Liver (tissue), 9 donors: ENCODE data around the gene PLEKHH2. TPM values are rescaled to one million over a fixed set of nuclear protein-coding genes. Genes with fewer than 3 reads are reported as not detected.
A peak's percentile ranks its signal among the peaks of the same experiment; 100 is the strongest.

ENCODE experiments used
- DNase-seq: peaks from one replicate; pipeline ENCODE4 v3.0.0-alpha.2; 2017; ENCODE audit warnings: low spot score
- H3K27ac ChIP-seq, 2 donors: one replicate each; pipeline ENCODE4 v1.7.0; 2013; ENCODE audit warnings: inconsistent platforms in 2 of 2, low read length in 2 of 2, control low read depth in 1 of 2, low read depth in 1 of 2, mild to moderate bottlenecking in 1 of 2
- H3K27me3 ChIP-seq, 4 donors: one replicate each; pipeline versions ENCODE4 v1.6.1 to v1.7.0; 2013; ENCODE audit warnings: low read length in 3 of 4, inconsistent platforms in 1 of 4, mild to moderate bottlenecking in 1 of 4, moderate library complexity in 1 of 4; ENCODE audit not compliant: control insufficient read depth in 4 of 4, insufficient read depth in 4 of 4
- H3K36me3 ChIP-seq, 4 donors: one replicate each; pipeline versions ENCODE4 v1.6.1 to v1.7.0; 2013; ENCODE audit warnings: low read length in 3 of 4, mild to moderate bottlenecking in 3 of 4, low read depth in 1 of 4, moderate library complexity in 1 of 4; ENCODE audit not compliant: control insufficient read depth in 4 of 4, insufficient read depth in 3 of 4
- H3K4me1 ChIP-seq, 4 donors: one replicate each; pipeline versions ENCODE4 v1.6.1 to v1.7.0; 2013; ENCODE audit warnings: low read length in 3 of 4, mild to moderate bottlenecking in 3 of 4, moderate library complexity in 1 of 4; ENCODE audit not compliant: control insufficient read depth in 4 of 4, insufficient read depth in 4 of 4
- H3K4me3 ChIP-seq, 3 donors: one replicate each; pipeline versions ENCODE4 v1.6.1 to v1.7.0; 2013; ENCODE audit warnings: low read length in 3 of 3, control low read depth in 1 of 3, low read depth in 1 of 3, mild to moderate bottlenecking in 1 of 3
- H3K9ac ChIP-seq, 2 donors: one replicate each; pipeline ENCODE4 v1.7.0; 2013; ENCODE audit warnings: low read length in 2 of 2, mild to moderate bottlenecking in 2 of 2, moderate library complexity in 2 of 2, control low read depth in 1 of 2, low read depth in 1 of 2
- H3K9me3 ChIP-seq, 4 donors: one replicate each; pipeline versions ENCODE4 v1.6.1 to v1.7.0; 2013; ENCODE audit warnings: low read length in 3 of 4; ENCODE audit not compliant: control insufficient read depth in 4 of 4
- CTCF ChIP-seq: fragments of 150-350 bp; IDR thresholded peaks from 2 replicates; pipeline ENCODE4 v1.5.1; 2017; ENCODE audit warnings: improper control_type of control experiment, low read depth, low read length; ENCODE audit not compliant: missing input control
- HNF4G ChIP-seq: IDR thresholded peaks from 2 replicates; pipeline ENCODE4 v1.6.1; 2016; ENCODE audit warnings: antibody characterized with exemption
- JUND ChIP-seq, 2 donors: IDR thresholded peaks; 2 replicates each; pipeline ENCODE4 v1.6.1; 2016; ENCODE audit warnings: antibody characterized with exemption in 2 of 2
- MAX ChIP-seq: IDR thresholded peaks from 2 replicates; pipeline ENCODE4 v1.6.1; 2016; ENCODE audit warnings: antibody characterized with exemption
- NR2F2 ChIP-seq: IDR thresholded peaks from 2 replicates; pipeline ENCODE4 v1.6.1; 2016; ENCODE audit warnings: antibody characterized with exemption
- RAD21 ChIP-seq, 2 donors: IDR thresholded peaks; 2 replicates each; pipeline ENCODE4 v1.6.1; 2016; ENCODE audit warnings: antibody characterized with exemption in 2 of 2, mild to moderate bottlenecking in 2 of 2
- REST ChIP-seq: IDR thresholded peaks from 2 replicates; pipeline ENCODE4 v1.6.1; 2016; ENCODE audit warnings: antibody characterized with exemption, mild to moderate bottlenecking
- TAF1 ChIP-seq: conservative IDR thresholded peaks from 2 replicates; pipeline ENCODE4 v1.6.1; 2016; ENCODE audit warnings: antibody characterized with exemption, mild to moderate bottlenecking
- YY1 ChIP-seq: IDR thresholded peaks from 2 replicates; pipeline ENCODE4 v1.6.1; 2016; ENCODE audit warnings: antibody characterized with exemption, mild to moderate bottlenecking
- ZBTB33 ChIP-seq: IDR thresholded peaks from 2 replicates; pipeline ENCODE4 v1.6.1; 2016; ENCODE audit warnings: antibody characterized with exemption
- WGBS: extraction: QIAGEN DNeasy Blood & Tissue Kit; methylation state at CpG from one replicate; pipeline ENCODE4 v1.1.7; 2013; 5-methylcytosine and 5-hydroxymethylcytosine counted together
- polyA plus RNA-seq, 2 donors: library from polyadenylated mRNA; stranded (reverse) in 1 of 2; unstranded in 1 of 2; fragments of 200-250 nt in 1 of 2; fragments of >200 nt in 1 of 2; fragmentation: Nextera tagmentation in 1 of 2; extraction: Ambion mirVana in 1 of 2; gene quantifications; one replicate each; pipeline versions ENCODE4 v1.2.1 to v1.2.3, GENCODE V29; 2013 to 2015
- total RNA-seq, 2 donors: library from RNA; depleted of rRNA; stranded (reverse); fragments of >200 nt; gene quantifications; one replicate each; pipeline ENCODE4 v1.2.3, GENCODE V29; 2014
- donor health status: healthy.
- donor health status: healthy.
- donor health status: healthy.
- donor health status: healthy.
- donor health status: healthy.

PLEKHH2 gene
- total and polyA plus RNA-seq, 4 donors, result 0.51 to 3.8 (median 1.0) TPM

GRCh38 chr2:43701111-43701510 is 64.1 kb downstream of the PLEKHH2 start (continued):
- TF ChIP-seq REST (no peak), NR2F2 (no peak), RAD21 (IDR thresholded peaks at IDR 0.05) (no peak), MAX (no peak), HNF4G (no peak), JUND (IDR thresholded peaks at IDR 0.05) (no peak)

GRCh38 chr2:43707255-43708015 is 70.4 kb downstream of the PLEKHH2 start:
- Histone ChIP-seq H3K9ac (no peak overlapping the region), H3K4me3 (no peak overlapping the region), H3K27ac (no peak overlapping the region), H3K9me3 (no peaks in the 10 kb centered on the region), H3K27me3 (peaks cover 0 to 7% (median 0%) of the 10 kb centered on the region in 4 donors), H3K4me1 (no peaks in the 10 kb centered on the region), H3K36me3 (no peaks in the 10 kb centered on the region)
- peak; percentile 52 to 84 for TF ChIP-seq JUND (IDR thresholded peaks at IDR 0.05)
- TF ChIP-seq YY1, result no peak
- no peak for DNase-seq
- WGBS, result 67% methylated on average over 7 of the region's 7 CpGs

GRCh38 chr2:43708178-43708577 is 71.1 kb downstream of the PLEKHH2 start:
- H3K36me3 ChIP-seq, result no peaks in the 10 kb centered on the region
- H3K27ac ChIP-seq, result no peak overlapping the region
- H3K4me3 ChIP-seq, result no peak overlapping the region
- H3K9ac ChIP-seq, result no peak overlapping the region
- no peaks in the 10 kb centered on the region for H3K9me3 ChIP-seq
- no peak for DNase-seq
- no peaks in the 10 kb centered on the region for H3K4me1 ChIP-seq
- no peak for TF ChIP-seq RAD21 (IDR thresholded peaks at IDR 0.05)
- no peak for TF ChIP-seq REST
- TF ChIP-seq ZBTB33, result no peak
- TF ChIP-seq MAX, result no peak
- no peak for TF ChIP-seq CTCF
- no peak for TF ChIP-seq YY1
- TF ChIP-seq TAF1, result no peak
- 92% methylated on average over 6 of the region's 6 CpGs for WGBS
- no peaks in the 10 kb centered on the region for H3K27me3 ChIP-seq
